ENCODE measurements around the gene CPPED1.
A peak's percentile ranks its signal among the peaks of the same experiment; 100 is the strongest.

The CPPED1 gene

GRCh38 chr16:12803203-12804093, at the start of gene CPPED1:
Gene CPPED1, minus strand, starts transcription at chr16:12803887. Its CDS starts 111 bp downstream, at chr16:12803776.
- DNase-seq (ENCODE audit: low read depth) = peak; percentile 91
- TF ChIP-seq, protein P1, sequence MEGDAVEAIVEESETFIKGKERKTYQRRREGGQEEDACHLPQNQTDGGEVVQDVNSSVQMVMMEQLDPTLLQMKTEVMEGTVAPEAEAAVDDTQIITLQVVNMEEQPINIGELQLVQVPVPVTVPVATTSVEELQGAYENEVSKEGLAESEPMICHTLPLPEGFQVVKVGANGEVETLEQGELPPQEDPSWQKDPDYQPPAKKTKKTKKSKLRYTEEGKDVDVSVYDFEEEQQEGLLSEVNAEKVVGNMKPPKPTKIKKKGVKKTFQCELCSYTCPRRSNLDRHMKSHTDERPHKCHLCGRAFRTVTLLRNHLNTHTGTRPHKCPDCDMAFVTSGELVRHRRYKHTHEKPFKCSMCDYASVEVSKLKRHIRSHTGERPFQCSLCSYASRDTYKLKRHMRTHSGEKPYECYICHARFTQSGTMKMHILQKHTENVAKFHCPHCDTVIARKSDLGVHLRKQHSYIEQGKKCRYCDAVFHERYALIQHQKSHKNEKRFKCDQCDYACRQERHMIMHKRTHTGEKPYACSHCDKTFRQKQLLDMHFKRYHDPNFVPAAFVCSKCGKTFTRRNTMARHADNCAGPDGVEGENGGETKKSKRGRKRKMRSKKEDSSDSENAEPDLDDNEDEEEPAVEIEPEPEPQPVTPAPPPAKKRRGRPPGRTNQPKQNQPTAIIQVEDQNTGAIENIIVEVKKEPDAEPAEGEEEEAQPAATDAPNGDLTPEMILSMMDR (conservative IDR thresholded peaks at IDR 0.05; ENCODE audit: control insufficient read depth, insufficient read depth, low read depth, low read length) = no peak
- H3K4me3 ChIP-seq (ENCODE audit: control insufficient read depth, low read depth, low read length) = peak within 1 kb of the TSS; percentile 92

- TF ChIP-seq, protein P1 (conservative IDR thresholded peaks at IDR 0.05; ENCODE audit: control insufficient read depth, insufficient read depth, low read depth, low read length) = no peak
- DNase-seq (ENCODE audit: low read depth) = no peak
- no peak overlapping the region for H3K4me3 ChIP-seq (ENCODE audit: control insufficient read depth, low read depth, low read length)
Observed at GRCh38 chr16:12850186-12850585, 46.5 kb upstream of the CPPED1 start.

DNA sequence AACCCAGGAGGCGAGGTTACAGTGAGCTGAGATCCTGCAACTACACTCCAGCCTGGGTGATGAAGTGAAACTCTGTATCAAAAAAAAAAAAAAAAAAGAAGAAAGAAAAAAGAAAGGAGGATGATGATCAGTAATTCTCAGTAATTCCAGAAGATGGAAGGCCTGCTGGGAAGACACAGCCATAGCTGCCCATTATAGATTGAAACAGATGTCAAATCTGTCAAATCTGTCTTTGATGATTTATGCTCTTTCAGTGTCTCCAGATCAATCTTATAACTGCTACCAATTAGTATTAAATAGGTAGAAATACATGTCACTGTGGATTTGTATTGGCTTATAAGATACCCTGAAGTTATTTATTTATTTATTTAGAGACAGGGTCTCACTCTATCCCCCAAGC, 42.9 kb upstream of the CPPED1 start:
- TF ChIP-seq, protein P1 (conservative IDR thresholded peaks at IDR 0.05; ENCODE audit: control insufficient read depth, insufficient read depth, low read depth, low read length) = no peak
- DNase-seq (ENCODE audit: low read depth) = no peak
- H3K4me3 ChIP-seq (ENCODE audit: control insufficient read depth, low read depth, low read length) = no peak overlapping the region

DNA sequence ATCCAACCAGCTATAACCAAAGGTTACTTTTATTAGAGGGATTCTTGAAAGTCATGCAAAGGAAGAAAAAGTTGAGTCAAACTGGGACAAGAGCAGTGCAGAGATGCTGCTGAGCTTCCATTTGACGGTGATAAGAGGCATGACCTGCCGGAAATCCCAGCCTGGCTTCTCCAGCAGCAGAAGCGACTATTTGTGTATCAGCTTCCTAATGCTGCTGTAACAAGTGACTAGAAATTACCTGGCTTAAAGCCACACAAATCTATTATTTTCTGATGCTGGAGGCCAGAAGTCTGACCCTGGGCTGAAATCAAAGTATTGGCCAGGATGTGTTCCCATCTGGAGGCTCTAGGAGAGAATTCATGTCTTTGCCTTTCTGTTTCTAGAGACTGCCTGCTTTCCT, 41.6 kb upstream of the CPPED1 start:
- TF ChIP-seq, protein P1 (conservative IDR thresholded peaks at IDR 0.05; ENCODE audit: control insufficient read depth, insufficient read depth, low read depth, low read length) = no peak
- H3K4me3 ChIP-seq (ENCODE audit: control insufficient read depth, low read depth, low read length) = no peak overlapping the region
- no peak for DNase-seq (ENCODE audit: low read depth)

- H3K4me3 ChIP-seq (ENCODE audit: control insufficient read depth, low read depth, low read length) = no peak overlapping the region
- TF ChIP-seq, protein P1 (conservative IDR thresholded peaks at IDR 0.05; ENCODE audit: control insufficient read depth, insufficient read depth, low read depth, low read length) = no peak
- DNase-seq (ENCODE audit: low read depth) = no peak
Observed at GRCh38 chr16:12837756-12838155, 34.1 kb upstream of the CPPED1 start.

GRCh38 chr16:12837291-12837690, 33.6 kb upstream of the CPPED1 start:
- H3K4me3 ChIP-seq (ENCODE audit: control insufficient read depth, low read depth, low read length) = no peak overlapping the region
- TF ChIP-seq, protein P1 (conservative IDR thresholded peaks at IDR 0.05; ENCODE audit: control insufficient read depth, insufficient read depth, low read depth, low read length) = no peak
- DNase-seq (ENCODE audit: low read depth) = no peak
